ENCODE data around the gene JAZF1.

JAZF1 gene

DNA sequence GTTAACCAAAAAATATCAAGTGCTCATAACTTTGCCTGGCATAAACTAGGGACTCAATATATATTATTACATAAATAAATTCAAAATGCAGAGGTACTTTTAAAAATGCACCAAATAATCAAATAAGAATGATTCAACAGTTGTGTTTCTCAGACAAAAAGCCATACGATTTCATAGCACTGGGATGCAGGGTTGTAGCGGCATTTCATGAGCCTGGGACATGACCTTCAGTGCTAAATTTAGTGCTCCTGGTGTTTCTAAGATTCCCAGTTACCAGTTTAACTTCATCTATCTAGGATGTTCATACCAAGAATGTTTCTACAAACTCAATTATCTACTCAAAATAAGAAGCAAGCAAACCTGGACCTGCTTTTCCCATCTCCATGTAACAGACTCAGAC is 4.0 kb downstream of the JAZF1 start:
- Histone ChIP-seq H3K27me3 (no peaks in the 10 kb centered on the region), H3K4me3 (no peak overlapping the region), H3K4me1 (peaks cover 0 to 59% (median 32%) of the 10 kb centered on the region in 4 donors), H3K27ac (peak overlapping the region; percentile 87 to 97), H3K9me3 (no peaks in the 10 kb centered on the region), H3K36me3 (no peaks in the 10 kb centered on the region)
- intact Hi-C loops (cut with DNase I; ENCODE audit: low total_unique reads), result no loop called here
- TF ChIP-seq, protein P1, sequence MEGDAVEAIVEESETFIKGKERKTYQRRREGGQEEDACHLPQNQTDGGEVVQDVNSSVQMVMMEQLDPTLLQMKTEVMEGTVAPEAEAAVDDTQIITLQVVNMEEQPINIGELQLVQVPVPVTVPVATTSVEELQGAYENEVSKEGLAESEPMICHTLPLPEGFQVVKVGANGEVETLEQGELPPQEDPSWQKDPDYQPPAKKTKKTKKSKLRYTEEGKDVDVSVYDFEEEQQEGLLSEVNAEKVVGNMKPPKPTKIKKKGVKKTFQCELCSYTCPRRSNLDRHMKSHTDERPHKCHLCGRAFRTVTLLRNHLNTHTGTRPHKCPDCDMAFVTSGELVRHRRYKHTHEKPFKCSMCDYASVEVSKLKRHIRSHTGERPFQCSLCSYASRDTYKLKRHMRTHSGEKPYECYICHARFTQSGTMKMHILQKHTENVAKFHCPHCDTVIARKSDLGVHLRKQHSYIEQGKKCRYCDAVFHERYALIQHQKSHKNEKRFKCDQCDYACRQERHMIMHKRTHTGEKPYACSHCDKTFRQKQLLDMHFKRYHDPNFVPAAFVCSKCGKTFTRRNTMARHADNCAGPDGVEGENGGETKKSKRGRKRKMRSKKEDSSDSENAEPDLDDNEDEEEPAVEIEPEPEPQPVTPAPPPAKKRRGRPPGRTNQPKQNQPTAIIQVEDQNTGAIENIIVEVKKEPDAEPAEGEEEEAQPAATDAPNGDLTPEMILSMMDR (IDR thresholded peaks at IDR 0.05), result no peak
- DNase-seq, result no peak

DNA sequence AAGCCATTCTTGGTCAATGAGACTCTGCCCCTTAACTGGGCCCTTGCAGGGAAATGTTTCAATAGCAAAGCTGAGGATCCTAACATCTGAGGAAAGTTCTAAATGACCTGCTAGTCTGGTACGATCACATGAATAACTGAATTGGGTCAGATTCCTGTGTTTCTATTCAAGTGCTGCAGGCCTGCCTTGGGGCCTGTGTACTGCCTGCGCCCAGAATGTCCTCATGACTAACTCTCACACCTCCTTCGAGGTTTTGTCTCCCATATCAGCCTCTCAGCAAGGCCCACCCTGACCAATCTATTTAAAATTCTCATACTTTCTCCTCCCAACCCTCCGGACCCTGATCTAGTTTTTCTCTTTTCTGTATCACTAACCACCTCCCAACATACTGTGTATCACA is 4.4 kb downstream of the JAZF1 start:
- DNase-seq, result no peak
- TF ChIP-seq, protein P1 (IDR thresholded peaks at IDR 0.05), result no peak
- no peak overlapping the region for H3K4me3 ChIP-seq
- H3K4me1 ChIP-seq, result peaks cover 0 to 54% (median 28%) of the 10 kb centered on the region in 4 donors
- intact Hi-C loops (cut with DNase I; ENCODE audit: low total_unique reads), result no loop called here
- H3K27ac ChIP-seq, result peak overlapping the region; percentile 87 to 97
- no peaks in the 10 kb centered on the region for H3K9me3 ChIP-seq
- no peaks in the 10 kb centered on the region for H3K36me3 ChIP-seq
- no peaks in the 10 kb centered on the region for H3K27me3 ChIP-seq

DNA sequence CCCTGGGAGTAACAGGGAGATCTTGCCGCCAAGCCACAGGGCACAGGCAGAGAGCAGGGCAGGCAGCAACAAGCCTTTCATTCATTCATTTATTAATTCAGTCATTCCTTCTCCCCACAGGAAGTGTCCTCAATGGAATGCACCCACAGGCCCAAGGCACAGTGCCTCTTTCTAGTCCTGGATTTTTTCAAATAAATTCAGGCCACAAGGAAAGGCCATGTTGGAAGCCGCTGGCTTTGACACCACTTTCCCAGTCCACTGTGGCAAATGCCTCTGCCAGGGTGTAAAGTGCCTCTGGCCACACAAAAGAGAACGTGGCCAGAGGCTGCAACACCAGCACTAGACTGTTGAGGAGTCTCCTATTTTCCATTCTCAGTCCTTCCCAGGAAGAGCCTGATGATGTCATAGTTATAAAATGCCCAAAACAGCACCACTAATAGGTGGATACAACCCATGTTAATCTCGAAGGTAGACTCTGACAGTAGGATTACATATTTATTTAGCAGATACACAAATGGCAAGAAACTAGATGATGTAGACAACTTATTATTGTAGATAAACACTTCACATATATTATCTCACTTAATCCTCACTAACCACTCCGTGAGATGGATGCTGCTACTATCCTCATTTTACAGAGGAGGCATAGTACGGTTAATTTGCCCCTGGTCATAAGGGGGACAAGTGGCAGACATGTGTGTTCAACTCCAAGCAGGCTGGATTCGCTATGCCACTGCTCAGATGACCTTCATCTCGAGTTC is 5.5 kb downstream of the JAZF1 start:
- TF ChIP-seq, protein P1 (IDR thresholded peaks at IDR 0.05), result no peak
- no peaks in the 10 kb centered on the region for H3K27me3 ChIP-seq
- no peaks in the 10 kb centered on the region for H3K9me3 ChIP-seq
- peak overlapping the region; percentile 87 to 97 for H3K27ac ChIP-seq
- H3K4me1 ChIP-seq, result peaks cover 0 to 50% (median 25%) of the 10 kb centered on the region in 4 donors
- intact Hi-C loops (cut with DNase I; ENCODE audit: low total_unique reads), result no loop called here
- H3K4me3 ChIP-seq, result no peak overlapping the region
- no peaks in the 10 kb centered on the region for H3K36me3 ChIP-seq
- DNase-seq, result no peak

DNA sequence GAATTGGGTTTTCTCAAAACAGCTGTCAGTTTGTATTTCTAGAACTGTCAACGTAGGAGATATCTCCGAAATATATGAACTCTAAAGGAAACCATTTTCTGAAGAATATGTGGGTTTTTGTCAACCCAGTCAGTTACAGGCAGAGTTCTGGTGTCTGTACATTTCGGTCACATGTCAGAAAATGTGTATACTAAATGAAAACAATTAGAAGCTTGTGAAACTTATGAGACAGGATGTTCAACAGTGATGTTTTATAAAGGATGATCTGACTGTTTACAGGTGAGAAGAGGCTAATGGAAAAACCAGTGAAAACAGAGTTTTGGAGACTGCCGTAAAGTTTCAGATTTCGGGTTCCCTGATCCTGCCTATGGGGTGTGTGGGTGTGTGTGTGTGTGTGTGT is 6.2 kb downstream of the JAZF1 start:
- H3K36me3 ChIP-seq, result no peaks in the 10 kb centered on the region

DNA sequence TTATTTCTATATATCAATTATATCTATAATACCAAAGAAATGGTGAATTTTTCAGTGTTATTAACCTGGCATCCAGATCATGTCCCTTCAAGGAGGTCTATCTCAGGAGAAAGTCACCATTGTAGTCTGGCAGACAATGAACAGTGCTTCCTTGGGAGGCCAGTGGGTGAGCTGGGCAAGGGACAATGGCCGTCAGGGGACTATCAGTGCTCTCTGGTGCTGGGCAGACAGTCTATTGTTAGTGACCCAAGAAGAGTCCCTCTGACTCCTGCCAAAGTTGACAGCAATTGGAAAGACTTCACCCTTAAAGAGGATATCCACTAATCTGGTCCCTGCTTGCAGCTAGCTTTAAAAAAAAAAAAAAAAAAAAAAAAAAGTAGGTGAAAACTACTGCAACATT is 7.1 kb downstream of the JAZF1 start:
- intact Hi-C loops (cut with DNase I; ENCODE audit: low total_unique reads), result no loop called here
- no peak for DNase-seq
- no peak overlapping the region for H3K4me3 ChIP-seq
- H3K27me3 ChIP-seq, result no peaks in the 10 kb centered on the region
- H3K4me1 ChIP-seq, result peaks cover 0 to 45% (median 22%) of the 10 kb centered on the region in 4 donors
- H3K36me3 ChIP-seq, result no peaks in the 10 kb centered on the region
- TF ChIP-seq, protein P1 (IDR thresholded peaks at IDR 0.05), result no peak
- peak overlapping the region in 1 of 2 donors; percentile 17 for H3K27ac ChIP-seq
- no peaks in the 10 kb centered on the region for H3K9me3 ChIP-seq

More for the DNA sequence above, 6.2 kb downstream of the JAZF1 start:
- peaks cover 0 to 50% (median 25%) of the 10 kb centered on the region in 4 donors for H3K4me1 ChIP-seq
- peak overlapping the region in 1 of 2 donors; percentile 29 for H3K27ac ChIP-seq
- DNase-seq, result no peak
- no peak overlapping the region for H3K4me3 ChIP-seq
- no peaks in the 10 kb centered on the region for H3K9me3 ChIP-seq
- H3K27me3 ChIP-seq, result no peaks in the 10 kb centered on the region
- intact Hi-C loops (cut with DNase I; ENCODE audit: low total_unique reads), result no loop called here
- TF ChIP-seq, protein P1 (IDR thresholded peaks at IDR 0.05), result no peak

Measured in tibial artery (tissue), 4 donors.